H1 (cell line): ENCODE measurements around the gene DIP2C. TPM values are rescaled to one million over a fixed set of nuclear protein-coding genes. Genes with fewer than 3 reads are reported as not detected.
A peak's percentile ranks its signal among the peaks of the same experiment; 100 is the strongest.

Experiments
- microRNA-seq, 2 experiments: library from miRNA; unstranded; fragments of <30 nt; microRNA quantifications; one replicate each; pipeline versions ENCODE4 to v1.2.0, GENCODE V29; 2016 to 2020; ENCODE audit warnings: borderline microRNAs expressed in 2 of 2, borderline number of aligned reads in 2 of 2, borderline replicate concordance in 1 of 2
- polyA plus RNA-seq, 7 experiments: library from polyadenylated mRNA; depleted of rRNA in 3 of 7; stranded (reverse) in 5 of 7; unstranded in 2 of 7; fragments of >200 nt in 5 of 7; fragments of 200-250 nt in 2 of 7; gene quantifications; 1 replicate in 5 of 7; 2 replicates in 1 of 7; 4 replicates in 1 of 7; pipeline versions ENCODE4 v1.2.1 to v1.2.3, GENCODE V29; 2011 to 2013; ENCODE audit warnings: missing spikeins in 2 of 7, mixed read lengths in 2 of 7
- small RNA-seq: library from polyadenylated mRNA; stranded (forward); fragments of <200 nt; extraction: miRNeasy Mini kit (QIAGEN cat#:217004); gene quantifications from one replicate; pipeline ENCODE3, GENCODE V24; 2013; ENCODE audit not compliant: insufficient read depth
- total RNA-seq: library from RNA; stranded (reverse); fragmentation: NEBNext Ultra II Directional; extraction: Animal tissue kit (Norgen Biotek cat#: 25700); gene quantifications from 2 replicates; pipeline ENCODE4 v1.2.1, GENCODE V29; 2021

DIP2C gene
- total and polyA plus RNA-seq, 2 of the 8 experiments (the other 6 are each of a cell fraction or from before 2014, with no cell fraction given), result 3.8 to 9.3 TPM

Small RNA genes within 50 kb of the gene (microRNA-seq; reads per million reads assigned to microRNA genes)
- 2.3 to 2.6 reads per million in 2 experiments for gene MIR5699

Small RNA genes within 50 kb of the gene (small RNA-seq; reads per million reads assigned to genes)
- gene MIR5699, result 10.5 reads per million, percentile 83 among the genes with 10 or more reads in this experiment
- not detected for gene RN7SL754P
- 1.0 reads per million for gene RNA5SP298

Other genes with a start within 250 kb of the DIP2C start
- 78.6 and 82.8 TPM in 2 replicates for gene LARP4B, start 242.0 kb upstream of the DIP2C start, total RNA-seq
- 20.1 and 21.7 TPM in 2 replicates for gene LARP4B, start 242.0 kb upstream of the DIP2C start, polyA plus RNA-seq (2011; rRNA removed)